Smooth muscle cell (in vitro differentiated cells): ENCODE results near the gene JPH4. TPM values are rescaled to one million over a fixed set of nuclear protein-coding genes. Genes with fewer than 3 reads are reported as not detected.

Experiments used
- DNase-seq: peaks from one replicate; lab custom pipeline; 2025; ENCODE audit not compliant: unreplicated experiment; lab: John Stamatoyannopoulos, UW
- H2AFZ ChIP-seq: fragments of 200-600 bp; sonication (generic); 2 replicates; pipeline ENCODE4 v1.6.0; 2016; ENCODE audit warnings: antibody characterized with exemption, low read depth, mild to moderate bottlenecking
- H3F3A ChIP-seq: fragments of 200-600 bp; sonication (generic); 2 replicates; pipeline ENCODE4 v1.6.0; 2017; ENCODE audit warnings: antibody characterized with exemption, low read depth
- H3K27ac ChIP-seq: fragments of 200-600 bp; sonication (generic); 2 replicates; pipeline ENCODE4 v1.5.1; 2016; ENCODE audit warnings: low read depth, mild to moderate bottlenecking
- H3K27me3 ChIP-seq: fragments of 200-600 bp; sonication (generic); 2 replicates; pipeline ENCODE4 v1.6.1; 2016; ENCODE audit warnings: low read depth, mild to moderate bottlenecking
- H3K36me3 ChIP-seq: fragments of 200-600 bp; sonication (generic); 2 replicates; pipeline ENCODE4 v1.5.1; 2016; ENCODE audit warnings: low read depth
- H3K4me1 ChIP-seq: fragments of 200-600 bp; sonication (generic); 2 replicates; pipeline ENCODE4 v1.5.1; 2016; ENCODE audit warnings: low read depth
- H3K4me2 ChIP-seq: fragments of 200-600 bp; sonication (generic); 2 replicates; pipeline ENCODE4 v1.6.0; 2016; ENCODE audit warnings: mild to moderate bottlenecking
- H3K4me3 ChIP-seq: fragments of 200-600 bp; sonication (generic); 2 replicates; pipeline ENCODE4 v1.5.1; 2016; ENCODE audit warnings: mild to moderate bottlenecking
- H3K79me2 ChIP-seq: fragments of 200-600 bp; sonication (generic); 2 replicates; pipeline ENCODE4 v1.6.0; 2016; ENCODE audit warnings: low read depth, mild to moderate bottlenecking
- H3K9ac ChIP-seq: fragments of 200-600 bp; sonication (generic); 2 replicates; pipeline ENCODE4 v1.6.0; 2016; ENCODE audit warnings: low read depth
- H3K9me3 ChIP-seq: fragments of 200-600 bp; sonication (generic); replicated peaks from 2 replicates; pipeline ENCODE4 v1.5.1; 2016; ENCODE audit warnings: low read depth
- H4K20me1 ChIP-seq: fragments of 200-600 bp; sonication (generic); 2 replicates; pipeline ENCODE4 v1.6.0; 2016; ENCODE audit warnings: low read depth
- CTCF ChIP-seq: fragments of 200-600 bp; sonication (generic); IDR thresholded peaks from 2 replicates; pipeline ENCODE4 v1.5.1; 2017; ENCODE audit warnings: borderline replicate concordance, mild to moderate bottlenecking, antibody characterized with exemption; ENCODE audit not compliant: insufficient read depth, poor library complexity, severe bottlenecking
- WGBS: methylation state at CpG from one replicate; pipeline ENCODE4 v1.1.7; 2016; ENCODE audit warnings: low lambda C conversion rate; 5-methylcytosine and 5-hydroxymethylcytosine counted together
- polyA plus RNA-seq: library from polyadenylated mRNA; unstranded; fragments of >200 nt; fragmentation: Nextera tagmentation; extraction: Ambion mirVana; gene quantifications from 2 replicates; pipeline ENCODE4 v1.2.1, GENCODE V29; 2016
- total RNA-seq: library from RNA; depleted of rRNA; stranded (reverse); fragments of >200 nt; gene quantifications from 2 replicates; pipeline ENCODE4 v1.2.3, GENCODE V29; 2014

JPH4 gene
- total and polyA plus RNA-seq, 2 experiments from 2014 or later: 2.4 TPM; not detected in 1

- no peak for DNase-seq
- H3K4me1 ChIP-seq: no peaks in the 10 kb centered on the region
- H3K27ac ChIP-seq: no peak overlapping the region
- no peaks in the 10 kb centered on the region for H3K36me3 ChIP-seq
- no peak overlapping the region for H3K9ac ChIP-seq
- TF ChIP-seq CTCF: no peak
- H3K9me3 ChIP-seq: no peaks in the 10 kb centered on the region
- H3F3A ChIP-seq: no peaks in the 10 kb centered on the region
- no peak overlapping the region for H3K4me2 ChIP-seq
- no peaks in the 10 kb centered on the region for H4K20me1 ChIP-seq
- H3K79me2 ChIP-seq: no peaks in the 10 kb centered on the region
- peaks cover 19% of the 10 kb centered on the region for H3K27me3 ChIP-seq
- H3K4me3 ChIP-seq: no peak overlapping the region
- H2AFZ ChIP-seq: no peak overlapping the region
- 86% methylated on average over 3 of the region's 3 CpGs for WGBS
Measured at GRCh38 chr14:23582906-23583760, 4.5 kb upstream of the JPH4 start.

- no peak for DNase-seq
- Histone ChIP-seq H3F3A (no peaks in the 10 kb centered on the region), H3K36me3 (no peaks in the 10 kb centered on the region), H3K9me3 (no peaks in the 10 kb centered on the region), H2AFZ (no peak overlapping the region), H3K27me3 (peaks cover 42% of the 10 kb centered on the region), H3K79me2 (no peaks in the 10 kb centered on the region), H3K4me1 (no peaks in the 10 kb centered on the region), H3K4me3 (no peak overlapping the region), H3K4me2 (no peak overlapping the region), H3K9ac (no peak overlapping the region), H4K20me1 (no peaks in the 10 kb centered on the region), H3K27ac (no peak overlapping the region)
- 94% methylated on average over 7 of the region's 8 CpGs for WGBS
- no peak for TF ChIP-seq CTCF
Measured at GRCh38 chr14:23580948-23581281, 2.3 kb upstream of the JPH4 start.

GRCh38 chr14:23580152-23580926 is 1.7 kb upstream of the JPH4 start:
- no peaks in the 10 kb centered on the region for H3K9me3 ChIP-seq
- no peaks in the 10 kb centered on the region for H3F3A ChIP-seq

More at GRCh38 chr14:23580152-23580926, 1.7 kb upstream of the JPH4 start:
- no peak for DNase-seq
- Histone ChIP-seq H4K20me1 (no peaks in the 10 kb centered on the region), H2AFZ (no peak overlapping the region), H3K27me3 (peaks cover 47% of the 10 kb centered on the region), H3K79me2 (no peaks in the 10 kb centered on the region), H3K9ac (no peak overlapping the region), H3K27ac (no peak overlapping the region), H3K4me1 (no peaks in the 10 kb centered on the region), H3K4me3 (no peak overlapping the region), H3K4me2 (no peak overlapping the region), H3K36me3 (no peaks in the 10 kb centered on the region)
- no peak for TF ChIP-seq CTCF
- WGBS: 87% methylated on average over 17 of the region's 24 CpGs
